HepG2 (cell line): ENCODE results near the gene SF1. TPM values are rescaled to one million over a fixed set of nuclear protein-coding genes. Genes with fewer than 3 reads are reported as not detected.

Source experiments
- CENPT ChIP-seq: sonication (generic); formaldehyde crosslinking; IDR thresholded peaks from 2 replicates; pipeline ENCODE4 v1.8.0; 2022; ENCODE audit warnings: low read depth, mild to moderate bottlenecking, moderate library complexity, missing genetic modification reagents
- CREBL2 ChIP-seq: sonication (generic); formaldehyde crosslinking; IDR thresholded peaks from 2 replicates; pipeline ENCODE4 v1.8.1; 2023; ENCODE audit warnings: missing genetic modification reagents, mild to moderate bottlenecking, borderline replicate concordance
- E2F5 ChIP-seq: sonication (generic); formaldehyde crosslinking; conservative IDR thresholded peaks from 2 replicates; pipeline ENCODE4 v1.4.0; 2020; ENCODE audit warnings: missing genetic modification reagents
- HOXA5 ChIP-seq: sonication (generic); formaldehyde crosslinking; IDR thresholded peaks from 2 replicates; pipeline ENCODE4 v1.4.0; 2020; ENCODE audit warnings: missing genetic modification reagents
- MXD4 ChIP-seq: IDR thresholded peaks from 2 replicates; pipeline ENCODE4 v1.6.1; 2016; ENCODE audit warnings: mild to moderate bottlenecking, missing biosample characterization, missing genetic modification reagents
- NCOR1 ChIP-seq: fragments of 200-600 bp; sonication (generic); IDR thresholded peaks from 2 replicates; pipeline ENCODE4 v1.7.0; 2017; ENCODE audit warnings: antibody characterized with exemption, low read length, borderline replicate concordance
- POLR2G ChIP-seq: fragments of 200-400 bp; formaldehyde crosslinking; IDR thresholded peaks from 2 replicates; pipeline ENCODE4 v1.6.1; 2018; ENCODE audit warnings: mild to moderate bottlenecking, low read depth, low read length, moderate library complexity
- RXRA ChIP-seq: sonication (generic); formaldehyde crosslinking; IDR thresholded peaks from 2 replicates; pipeline ENCODE4 v1.5.1; 2020; ENCODE audit warnings: missing genetic modification reagents
- SATB2 ChIP-seq: sonication (generic); formaldehyde crosslinking; IDR thresholded peaks from 2 replicates; pipeline ENCODE4 v1.5.0; 2020; ENCODE audit warnings: missing genetic modification reagents
- TAF15 ChIP-seq: fragments of 200-400 bp; formaldehyde crosslinking; IDR thresholded peaks from one replicate; pipeline ENCODE4 v1.6.1; 2018; ENCODE audit warnings: mild to moderate bottlenecking, low read depth, low read length; ENCODE audit not compliant: poor library complexity, severe bottlenecking
- TIGD3 ChIP-seq: sonication (generic); formaldehyde crosslinking; IDR thresholded peaks from 2 replicates; pipeline ENCODE4 v1.5.1; 2020; ENCODE audit warnings: mild to moderate bottlenecking, missing genetic modification reagents, borderline replicate concordance
- XRCC5 ChIP-seq: fragments of 200-400 bp; formaldehyde crosslinking; optimal IDR thresholded peaks from 2 replicates; pipeline ENCODE3; 2017; ENCODE audit warnings: mild to moderate bottlenecking, low read length
- ZBTB40 ChIP-seq, 2 experiments: fragments of 450-650 bp in 1 of 2; sonication (generic) in 1 of 2; formaldehyde crosslinking in 1 of 2; IDR thresholded peaks; 2 replicates each; pipeline versions ENCODE4 v1.6.1 to v1.8.0; 2016 to 2022; ENCODE audit warnings: antibody characterized with exemption in 1 of 2, mild to moderate bottlenecking in 1 of 2, missing genetic modification reagents in 1 of 2
- ZNF143 ChIP-seq: sonication (generic); formaldehyde crosslinking; IDR thresholded peaks from 2 replicates; pipeline ENCODE4 v1.4.0; 2020; ENCODE audit warnings: missing genetic modification reagents
- ZNF296 ChIP-seq: sonication (generic); formaldehyde crosslinking; conservative IDR thresholded peaks from 2 replicates; pipeline ENCODE4 v1.5.0; 2020; ENCODE audit warnings: mild to moderate bottlenecking, missing genetic modification reagents
- ZNF557 ChIP-seq: sonication (generic); formaldehyde crosslinking; IDR thresholded peaks from 2 replicates; pipeline ENCODE4 v1.4.0; 2020; ENCODE audit warnings: missing genetic modification reagents
- polyA plus RNA-seq, 8 experiments: library from polyadenylated mRNA; depleted of rRNA in 3 of 8; stranded (reverse) in 7 of 8; unstranded in 1 of 8; fragments of >200 nt; fragmentation: Illumina TruSeq in 4 of 8; extraction: Trizol in 4 of 8; gene quantifications; 2 replicates each; pipeline versions ENCODE4 v1.2.1 to v1.2.3, GENCODE V29; 2011 to 2016; ENCODE audit warnings: low read depth in 4 of 8, missing spikeins in 1 of 8, mixed read lengths in 1 of 8; ENCODE audit not compliant: insufficient read depth in 1 of 8
- total RNA-seq, 5 experiments: library from RNA; depleted of rRNA; stranded (reverse); fragments of >200 nt; fragmentation: Illumina TruSeq; extraction: Trizol; gene quantifications; 2 replicates each; pipeline ENCODE4 v1.2.3, GENCODE V29; 2016; ENCODE audit warnings: low read depth in 1 of 5

Gene SF1
- total and polyA plus RNA-seq, 2 of the 13 experiments (the other 11 are each of a cell fraction or from before 2014, with no cell fraction given) = 55.5 to 70.4 TPM

- no peak for TF ChIP-seq ZBTB40 (IDR thresholded peaks at IDR 0.05)
- no peak for TF ChIP-seq ZBTB40 (CRISPR knock-in tag; IDR thresholded peaks at IDR 0.05)
- 0 out of 2 replicates have a peak, but pooled peaks have one; percentile 24 for TF ChIP-seq HOXA5 (CRISPR knock-in tag)
- no peak for TF ChIP-seq ZNF143
- TF ChIP-seq E2F5 (CRISPR knock-in tag) = no peak
- TF ChIP-seq CREBL2 (CRISPR knock-in tag) = no peak
- TF ChIP-seq TAF15 = no peak
- TF ChIP-seq XRCC5 = no peak
- 0 out of 2 replicates have a peak, but pooled peaks have one; percentile 30 for TF ChIP-seq TIGD3 (CRISPR knock-in tag)
- peak; percentile 69 for TF ChIP-seq POLR2G
- TF ChIP-seq RXRA (CRISPR knock-in tag) = no peak
- no peak for TF ChIP-seq ZNF557 (CRISPR knock-in tag)
- TF ChIP-seq MXD4 (CRISPR knock-in tag) = peak; percentile 34; the same call in 1 of the 2 replicates
- no peak for TF ChIP-seq ZNF296 (CRISPR knock-in tag)
- TF ChIP-seq SATB2 (CRISPR knock-in tag) = no peak
- no peak for TF ChIP-seq CENPT (CRISPR knock-in tag)
- TF ChIP-seq NCOR1 = peak; percentile 29; the same call in 1 of the 2 replicates
Measured at GRCh38 chr11:64803158-64803845, 25.0 kb upstream of the SF1 start, which contains the start of gene MAP4K2 (continued).
